Measurements from ENCODE around the gene UBC.

Gene UBC

GRCh38 chr12:124863416-124864325 is 50.8 kb downstream of the UBC start, which contains the start of gene SCARB1 (continued):
- TF ChIP-seq ZBTB26 (tag by site-specific recombination; optimal IDR thresholded peaks at IDR 0.05) (peak; percentile 84), ZNF16 (tag by site-specific recombination; IDR thresholded peaks at IDR 0.05; ENCODE audit: low read depth) (no peak), ZNF26 (tag by site-specific recombination; IDR thresholded peaks at IDR 0.05) (no peak), ZNF394 (tag by site-specific recombination; IDR thresholded peaks at IDR 0.05; ENCODE audit: borderline replicate concordance) (no peak; the same call in 1 of the 2 replicates), ZNF830 (tag by site-specific recombination; IDR thresholded peaks at IDR 0.05; ENCODE audit: low read depth) (no peak), ZNF423 (tag by site-specific recombination; IDR thresholded peaks at IDR 0.05) (peak; percentile 44; the same call in 1 of the 2 replicates), ZNF280C (tag by site-specific recombination; IDR thresholded peaks at IDR 0.05) (no peak), ZBTB49 (tag by site-specific recombination; IDR thresholded peaks at IDR 0.05; ENCODE audit: low read depth) (no peak), HOXA7 (CRISPR knock-in tag; IDR thresholded peaks at IDR 0.05; ENCODE audit: borderline replicate concordance) (no peak), ZNF155 (tag by site-specific recombination; IDR thresholded peaks at IDR 0.05) (no peak), ZNF140 (tag by site-specific recombination; IDR thresholded peaks at IDR 0.05) (no peak), SP3 (tag by site-specific recombination; IDR thresholded peaks at IDR 0.05) (peak; percentile 85), ZNF560 (tag by site-specific recombination; IDR thresholded peaks at IDR 0.05; ENCODE audit: borderline replicate concordance) (peak; percentile 81), ZNF174 (tag by site-specific recombination; IDR thresholded peaks at IDR 0.05) (0 out of 2 replicates have a peak, but pooled peaks have one; percentile 20), ZNF660 (tag by site-specific recombination; IDR thresholded peaks at IDR 0.05) (no peak; the same call in 1 of the 2 replicates), ZNF214 (tag by site-specific recombination; IDR thresholded peaks at IDR 0.05; ENCODE audit: borderline replicate concordance) (no peak), ZNF658 (tag by site-specific recombination; IDR thresholded peaks at IDR 0.05) (no peak), ZNF266 (tag by site-specific recombination; IDR thresholded peaks at IDR 0.05; ENCODE audit: low read depth) (no peak), ZNF133 (tag by site-specific recombination; IDR thresholded peaks at IDR 0.05) (no peak), ZBTB6 (tag by site-specific recombination; IDR thresholded peaks at IDR 0.05) (no peak), ZXDB (tag by site-specific recombination; IDR thresholded peaks at IDR 0.05) (peak; percentile 81), ZSCAN5A (tag by site-specific recombination; IDR thresholded peaks at IDR 0.05) (peak; percentile 40), SETDB1 (IDR thresholded peaks at IDR 0.05; ENCODE audit: insufficient read length, low read length) (no peak), ZNF777 (tag by site-specific recombination; IDR thresholded peaks at IDR 0.05; ENCODE audit: borderline replicate concordance) (0 out of 2 replicates have a peak, but pooled peaks have one; percentile 28), ZNF600 (tag by site-specific recombination; IDR thresholded peaks at IDR 0.05) (peak; percentile 52), ZNF202 (tag by site-specific recombination; IDR thresholded peaks at IDR 0.05; ENCODE audit: borderline replicate concordance) (no peak), ZNF704 (tag by site-specific recombination; IDR thresholded peaks at IDR 0.05) (no peak)

All from HEK293 (cell line).